HepG2 (cell line): Measurements from ENCODE around the gene OST4. TPM values are rescaled to one million over a fixed set of nuclear protein-coding genes. Genes with fewer than 3 reads are reported as not detected.

Source experiments
- AGO1 ChIP-seq: fragments of 200-400 bp; formaldehyde crosslinking; IDR thresholded peaks from 2 replicates; pipeline ENCODE4 v1.6.1; 2017; ENCODE audit warnings: mild to moderate bottlenecking, low read depth, low read length, moderate library complexity; ENCODE audit not compliant: poor library complexity, severe bottlenecking
- CREBL2 ChIP-seq: sonication (generic); formaldehyde crosslinking; IDR thresholded peaks from 2 replicates; pipeline ENCODE4 v1.8.1; 2023; ENCODE audit warnings: missing genetic modification reagents, mild to moderate bottlenecking, borderline replicate concordance
- ETV6 ChIP-seq: sonication (generic); formaldehyde crosslinking; conservative IDR thresholded peaks from 2 replicates; pipeline ENCODE4 v1.4.0; 2020; ENCODE audit warnings: missing genetic modification reagents
- FIP1L1 ChIP-seq: fragments of 200-400 bp; formaldehyde crosslinking; IDR thresholded peaks from 2 replicates; pipeline ENCODE4 v1.6.1; 2018; ENCODE audit warnings: low read depth, mild to moderate bottlenecking, low read length, moderate library complexity, borderline replicate concordance; ENCODE audit not compliant: insufficient read depth
- FOXO1 ChIP-seq: sonication (generic); formaldehyde crosslinking; IDR thresholded peaks from 2 replicates; pipeline ENCODE4 v1.4.0; 2020; ENCODE audit warnings: missing genetic modification reagents
- HCFC1 ChIP-seq: fragments of 150-350 bp; IDR thresholded peaks from 2 replicates; pipeline ENCODE4 v1.6.1; 2014; ENCODE audit warnings: low read depth, low read length
- JUNB ChIP-seq: sonication (generic); formaldehyde crosslinking; IDR thresholded peaks from 2 replicates; pipeline ENCODE4 v1.8.0; 2022; ENCODE audit warnings: missing genetic modification reagents, mild to moderate bottlenecking, borderline replicate concordance
- MIER3 ChIP-seq: IDR thresholded peaks from 2 replicates; pipeline ENCODE4 v1.6.1; 2016; ENCODE audit warnings: missing compliant biosample characterization, borderline replicate concordance
- NFRKB ChIP-seq: fragments of 450-650 bp; IDR thresholded peaks from 2 replicates; pipeline ENCODE4 v1.6.1; 2017
- PAWR ChIP-seq: sonication (generic); formaldehyde crosslinking; IDR thresholded peaks from 2 replicates; pipeline ENCODE4 v1.4.0; 2020; ENCODE audit warnings: missing genetic modification reagents, mild to moderate bottlenecking, borderline replicate concordance
- POLR2G ChIP-seq: fragments of 200-400 bp; formaldehyde crosslinking; IDR thresholded peaks from 2 replicates; pipeline ENCODE4 v1.6.1; 2018; ENCODE audit warnings: mild to moderate bottlenecking, low read depth, low read length, moderate library complexity
- SCMH1 ChIP-seq: sonication (generic); formaldehyde crosslinking; IDR thresholded peaks from 2 replicates; pipeline ENCODE4 v1.9.0; 2021; ENCODE audit warnings: missing genetic modification reagents, mild to moderate bottlenecking, borderline replicate concordance
- SIX1 ChIP-seq: sonication (generic); formaldehyde crosslinking; IDR thresholded peaks from 2 replicates; pipeline ENCODE4 v1.4.0; 2020; ENCODE audit warnings: missing genetic modification reagents, borderline replicate concordance
- SMAD3 ChIP-seq: sonication (generic); formaldehyde crosslinking; IDR thresholded peaks from 2 replicates; pipeline ENCODE4 v1.4.0; 2020; ENCODE audit warnings: missing genetic modification reagents
- XRCC5 ChIP-seq: fragments of 200-400 bp; formaldehyde crosslinking; optimal IDR thresholded peaks from 2 replicates; pipeline ENCODE3; 2017; ENCODE audit warnings: mild to moderate bottlenecking, low read length
- ZBTB40 ChIP-seq, 2 experiments: fragments of 450-650 bp in 1 of 2; sonication (generic) in 1 of 2; formaldehyde crosslinking in 1 of 2; IDR thresholded peaks; 2 replicates each; pipeline versions ENCODE4 v1.6.1 to v1.8.0; 2016 to 2022; ENCODE audit warnings: antibody characterized with exemption in 1 of 2, mild to moderate bottlenecking in 1 of 2, missing genetic modification reagents in 1 of 2
- ZMAT3 ChIP-seq: sonication (generic); formaldehyde crosslinking; conservative IDR thresholded peaks from 2 replicates; pipeline ENCODE4 v1.7.0; 2021; ENCODE audit warnings: missing genetic modification reagents
- ZNF619 ChIP-seq: sonication (generic); formaldehyde crosslinking; IDR thresholded peaks from 2 replicates; pipeline ENCODE4 v1.4.0; 2020; ENCODE audit warnings: mild to moderate bottlenecking, missing genetic modification reagents
- ZNF773 ChIP-seq: sonication (generic); formaldehyde crosslinking; IDR thresholded peaks from 2 replicates; pipeline ENCODE4 v1.4.0; 2020; ENCODE audit warnings: missing genetic modification reagents, borderline replicate concordance
- polyA plus RNA-seq, 8 experiments: library from polyadenylated mRNA; depleted of rRNA in 3 of 8; stranded (reverse) in 7 of 8; unstranded in 1 of 8; fragments of >200 nt; fragmentation: Illumina TruSeq in 4 of 8; extraction: Trizol in 4 of 8; gene quantifications; 2 replicates each; pipeline versions ENCODE4 v1.2.1 to v1.2.3, GENCODE V29; 2011 to 2016; ENCODE audit warnings: low read depth in 4 of 8, missing spikeins in 1 of 8, mixed read lengths in 1 of 8; ENCODE audit not compliant: insufficient read depth in 1 of 8
- total RNA-seq, 5 experiments: library from RNA; depleted of rRNA; stranded (reverse); fragments of >200 nt; fragmentation: Illumina TruSeq; extraction: Trizol; gene quantifications; 2 replicates each; pipeline ENCODE4 v1.2.3, GENCODE V29; 2016; ENCODE audit warnings: low read depth in 1 of 5
- TF ChIP-seq, protein P1 (sequence below): sonication (generic); formaldehyde crosslinking; IDR thresholded peaks from 2 replicates; pipeline ENCODE4 v1.4.0; 2020; ENCODE audit warnings: missing genetic modification reagents

The OST4 gene
- total and polyA plus RNA-seq, 2 of the 13 experiments (the other 11 are each of a cell fraction or from before 2014, with no cell fraction given) = 498 to 584 TPM

- TF ChIP-seq, protein P1, sequence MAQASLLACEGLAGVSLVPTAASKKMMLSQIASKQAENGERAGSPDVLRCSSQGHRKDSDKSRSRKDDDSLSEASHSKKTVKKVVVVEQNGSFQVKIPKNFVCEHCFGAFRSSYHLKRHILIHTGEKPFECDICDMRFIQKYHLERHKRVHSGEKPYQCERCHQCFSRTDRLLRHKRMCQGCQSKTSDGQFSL (CRISPR knock-in tag) = peak; percentile 83; the same call in 1 of the 2 replicates
- peak; percentile 79; the same call in 1 of the 2 replicates for TF ChIP-seq MIER3
- TF ChIP-seq JUNB (CRISPR knock-in tag) = no peak
- TF ChIP-seq SIX1 (CRISPR knock-in tag) = no peak
- peak; percentile 70; the same call in 1 of the 2 replicates for TF ChIP-seq SMAD3 (CRISPR knock-in tag)
- peak; percentile 67 for TF ChIP-seq AGO1
- peak; percentile 80; the same call in 1 of the 2 replicates for TF ChIP-seq CREBL2
- TF ChIP-seq ZBTB40 (IDR thresholded peaks at IDR 0.05) = peak; percentile 52; the same call in 1 of the 2 replicates
- no peak; the same call in 1 of the 2 replicates for TF ChIP-seq ZBTB40 (CRISPR knock-in tag; IDR thresholded peaks at IDR 0.05)
- peak; percentile 98 for TF ChIP-seq POLR2G
- TF ChIP-seq SCMH1 (CRISPR knock-in tag) = no peak
- no peak for TF ChIP-seq FIP1L1
- TF ChIP-seq ZNF773 (CRISPR knock-in tag) = peak; percentile 72; the same call in 1 of the 2 replicates
- TF ChIP-seq HCFC1 = peak; percentile 71
- TF ChIP-seq XRCC5 = peak; percentile 68
- peak; percentile 46; the same call in 1 of the 2 replicates for TF ChIP-seq FOXO1 (CRISPR knock-in tag)
- 0 out of 2 replicates have a peak, but pooled peaks have one; percentile 35 for TF ChIP-seq ETV6 (CRISPR knock-in tag)
- no peak for TF ChIP-seq ZMAT3
- TF ChIP-seq PAWR (CRISPR knock-in tag) = no peak
- TF ChIP-seq ZNF619 (CRISPR knock-in tag) = no peak
- TF ChIP-seq NFRKB = no peak
These were observed at the start of gene OST4 (continued) for GRCh38 chr2:27071277-27071989.
